Stimulated activated CD8-positive, alpha-beta memory T cell treated with anti-CD3 and anti-CD28 coated beads, Interleukin-15, amount 100 ng/mL, for 24 hours (primary cell): Measurements from ENCODE around the gene EOGT.

Source experiments
- DNase-seq: peaks from one replicate; pipeline ENCODE4 v3.0.0-alpha.2; 2020; ENCODE audit warnings: low read depth

Gene EOGT

GRCh38 chr3:69008980-69009379, 4.5 kb downstream of the EOGT start:
- DNase-seq, result no peak

DNA sequence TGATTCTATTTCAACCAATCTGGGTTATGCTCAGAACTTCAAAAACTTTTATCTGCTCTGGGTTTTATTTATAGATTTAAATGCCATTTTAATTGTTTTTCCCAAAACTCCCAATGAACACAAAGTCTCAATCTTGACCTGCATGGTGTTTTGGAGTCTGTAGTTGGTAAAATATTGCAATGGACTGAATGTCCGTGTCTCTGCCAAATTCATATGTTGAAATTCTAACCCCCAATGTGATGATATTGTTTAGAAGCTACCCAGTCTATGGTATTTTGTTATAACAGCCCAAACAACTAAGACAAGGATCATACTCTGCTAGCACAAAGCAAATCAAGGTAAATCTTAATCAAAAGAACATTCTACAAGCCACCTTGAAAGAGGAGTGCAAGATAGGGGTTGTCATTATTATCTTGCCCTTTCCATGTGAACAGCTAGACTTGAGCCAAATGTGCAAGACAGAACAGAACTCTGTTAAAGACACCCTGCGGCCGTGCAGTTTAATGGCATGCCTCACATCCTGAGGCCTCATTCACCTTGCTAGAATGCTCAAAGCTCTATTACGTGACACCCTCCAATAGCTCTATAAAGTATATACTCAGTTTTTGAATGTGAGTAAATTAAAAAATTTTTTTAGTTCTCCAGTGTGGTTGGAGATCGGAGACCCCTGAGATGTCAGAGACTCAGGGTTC, 7.5 kb downstream of the EOGT start:
- DNase-seq, result no peak

DNA sequence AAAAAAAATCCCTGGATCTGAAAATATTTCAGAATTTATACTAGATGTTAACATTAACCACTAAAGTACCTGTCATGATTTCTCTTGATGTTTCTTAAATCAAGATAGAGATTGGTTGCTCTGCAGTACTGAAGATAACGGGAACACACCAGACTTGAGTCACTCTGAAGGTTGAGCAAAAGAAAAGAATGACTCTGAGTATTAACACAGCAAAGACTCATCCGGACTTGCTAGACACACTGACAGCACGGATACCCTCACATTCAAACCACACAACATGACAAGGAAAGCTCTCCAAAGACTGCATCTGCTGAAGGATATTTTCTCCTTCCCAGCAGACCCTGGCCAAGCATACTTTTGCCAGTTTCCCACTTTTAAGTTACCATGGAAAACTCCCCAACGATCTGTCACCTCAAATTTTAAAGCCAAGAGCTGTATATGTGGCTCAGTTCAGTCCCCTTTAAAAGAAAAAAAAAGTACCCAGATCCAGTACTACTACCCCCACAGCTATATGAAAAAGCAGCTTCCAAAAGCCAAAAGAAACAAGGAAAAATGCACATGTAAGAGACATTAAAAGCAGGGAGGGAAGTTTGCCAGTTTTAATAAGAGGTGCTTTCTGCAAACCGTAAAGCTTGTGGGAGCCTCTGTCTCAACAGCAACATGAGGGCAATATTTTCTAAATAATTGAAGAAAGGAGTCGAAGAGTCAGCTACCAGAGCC, 8.3 kb downstream of the EOGT start:
- no peak for DNase-seq

DNA sequence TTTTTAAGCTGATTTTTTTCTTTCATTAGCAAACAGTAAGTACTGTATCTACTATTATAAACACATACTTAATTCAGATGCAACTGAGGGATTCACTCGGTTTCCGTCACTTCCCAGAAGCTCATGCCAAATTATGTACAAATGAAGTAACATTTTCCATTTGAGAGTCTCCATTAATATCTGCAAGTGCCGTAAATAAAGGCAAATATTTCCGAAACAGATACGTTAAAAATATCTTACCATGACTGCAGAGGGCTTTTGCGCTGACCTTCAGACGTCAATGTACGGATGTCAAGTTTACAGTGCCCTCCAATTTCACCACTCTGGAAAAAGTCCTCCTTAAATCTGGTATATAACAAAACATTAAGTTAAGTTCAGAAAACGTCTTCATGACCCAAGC, 9.3 kb downstream of the EOGT start:
- DNase-seq, result no peak

DNA sequence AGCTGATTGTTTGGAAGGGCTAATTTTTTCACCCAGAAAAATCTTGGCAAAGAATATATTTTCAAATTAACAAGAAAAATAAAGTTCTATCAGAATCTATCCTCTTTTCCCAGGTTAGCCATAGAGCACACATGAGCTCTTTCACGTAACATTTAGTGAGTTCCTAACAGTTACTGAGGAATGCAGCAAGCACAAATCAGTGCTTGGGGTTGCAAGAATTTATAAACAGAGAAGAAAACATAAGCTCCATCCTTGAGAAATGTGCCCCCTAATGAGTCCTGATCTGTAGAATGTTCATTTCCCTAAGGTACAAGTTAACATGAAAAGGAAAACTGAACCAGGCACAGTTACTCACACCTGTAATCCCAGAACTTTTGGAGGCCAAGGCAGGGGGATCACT, 13.9 kb downstream of the EOGT start:
- no peak for DNase-seq

GRCh38 chr3:68999158-68999557, 14.3 kb downstream of the EOGT start:
- DNase-seq, result no peak

DNA sequence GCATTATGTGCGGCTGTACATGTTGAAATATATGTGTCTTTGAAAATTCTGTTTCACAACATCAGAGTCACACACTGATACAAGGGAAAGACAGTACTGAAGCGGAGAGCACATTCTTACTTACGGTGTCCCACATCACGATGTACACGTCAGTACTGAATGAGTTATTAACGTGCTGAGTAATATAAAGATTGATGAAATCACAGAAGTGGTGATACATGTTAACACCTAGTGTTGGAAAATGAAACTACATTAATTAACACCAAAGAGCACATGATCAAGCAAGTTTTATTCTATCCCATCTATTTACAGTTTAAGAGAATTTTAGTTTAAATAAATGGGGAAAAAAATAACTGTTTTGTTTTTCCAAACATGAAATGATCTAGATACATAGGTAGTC, 15.6 kb downstream of the EOGT start:
- no peak for DNase-seq

GRCh38 chr3:68996356-68996995, 17.0 kb downstream of the EOGT start:
- DNase-seq, result no peak

DNA sequence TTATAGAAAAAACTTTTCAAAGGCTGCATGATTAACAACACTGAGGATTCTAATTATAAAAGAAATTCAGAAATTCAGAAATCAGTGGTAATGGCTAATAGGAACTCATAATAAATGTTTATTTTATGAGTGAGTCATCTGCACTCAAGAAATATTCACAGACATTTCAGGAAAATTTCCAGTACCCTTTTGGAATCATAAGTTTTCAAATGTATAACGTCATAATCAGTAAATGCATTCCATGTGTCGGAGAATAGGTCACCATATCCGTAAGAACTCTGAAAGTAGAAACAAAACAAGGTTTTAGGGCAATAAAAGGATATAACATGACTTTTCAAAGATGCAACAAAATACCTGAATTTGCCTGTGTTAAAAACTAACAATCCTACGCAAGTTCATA, 24.7 kb downstream of the EOGT start:
- DNase-seq, result no peak

DNA sequence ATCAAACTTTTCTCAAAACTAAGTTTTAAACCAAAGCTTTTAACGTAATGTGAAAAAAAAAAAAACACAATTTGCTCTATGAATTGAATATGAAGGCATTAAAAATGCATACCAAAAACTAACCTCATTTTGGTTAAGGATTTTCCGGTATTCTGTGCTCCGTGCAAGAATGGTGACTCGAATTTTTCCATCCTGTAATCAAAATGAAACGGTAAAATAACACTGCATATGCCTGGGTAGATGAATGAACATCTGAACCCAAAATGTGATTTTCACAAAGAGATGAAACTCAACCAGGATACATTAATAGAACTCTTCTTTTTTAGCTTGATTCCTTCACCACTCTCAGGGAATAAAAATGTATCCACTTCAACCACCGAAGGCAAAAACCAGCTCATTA, 26.2 kb downstream of the EOGT start:
- no peak for DNase-seq

DNA sequence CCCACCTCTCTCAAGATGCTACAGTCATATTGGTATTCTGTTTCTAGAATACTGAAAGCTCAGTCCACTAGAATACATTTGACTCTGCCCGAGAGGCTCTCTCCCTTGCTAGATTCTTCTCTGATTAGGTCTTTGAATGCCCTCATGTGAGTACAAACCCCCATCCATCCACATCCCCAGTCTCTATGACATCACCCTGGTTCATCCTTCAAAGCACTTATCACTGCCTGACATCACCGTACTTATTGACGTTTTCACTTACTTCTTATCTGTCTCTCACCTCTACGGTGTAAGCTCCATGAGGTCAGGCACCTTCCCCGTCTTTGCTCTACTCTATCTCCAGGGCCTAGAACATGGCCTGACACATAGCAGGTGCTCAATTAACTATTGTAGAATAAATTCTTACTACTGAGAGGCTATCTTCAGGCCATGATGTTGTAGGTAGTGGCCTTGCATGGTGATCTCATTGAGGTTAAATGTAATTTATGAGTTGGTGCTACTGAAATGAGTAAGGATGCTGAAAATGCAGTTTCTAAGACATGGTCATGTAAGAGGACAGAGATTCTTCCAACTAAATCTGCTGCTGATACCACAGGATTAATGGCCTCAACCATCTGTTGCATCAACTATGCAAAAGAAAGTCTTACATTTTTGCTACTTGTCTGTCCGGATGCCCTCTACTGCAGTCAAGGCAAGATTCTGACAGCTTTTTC, 26.8 kb downstream of the EOGT start:
- DNase-seq, result no peak

- no peak for DNase-seq
These were observed 28.2 kb downstream of the EOGT start for GRCh38 chr3:68985146-68985790.

DNA sequence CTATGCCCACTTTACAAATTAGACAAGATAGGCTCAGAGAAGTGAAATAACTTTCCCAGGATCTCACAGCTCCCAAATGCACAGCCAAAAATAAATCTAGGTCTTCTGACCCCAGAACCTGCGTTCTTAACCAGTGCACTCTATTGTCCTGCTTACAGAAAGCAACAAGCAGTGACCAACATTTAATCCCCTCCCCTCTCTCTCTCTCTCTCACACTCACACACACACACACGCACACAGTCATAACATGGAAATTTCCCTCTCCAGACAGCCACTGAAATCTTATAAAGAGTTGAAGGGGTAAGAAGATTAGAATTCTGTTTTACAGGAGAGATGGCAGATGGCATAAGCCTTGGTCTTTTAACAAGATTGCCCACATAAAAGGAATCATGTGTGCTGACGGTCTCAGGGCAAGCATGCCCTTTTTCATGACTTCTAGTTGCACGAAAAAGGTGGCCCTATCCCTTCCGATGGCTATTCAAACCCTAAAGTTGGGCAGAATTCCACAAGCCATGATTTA, 29.4 kb downstream of the EOGT start:
- no peak for DNase-seq

GRCh38 chr3:68977486-68978167, 35.9 kb downstream of the EOGT start:
- no peak for DNase-seq

- no peak for DNase-seq
These were observed 38.8 kb downstream of the EOGT start for GRCh38 chr3:68974711-68975110.

DNA sequence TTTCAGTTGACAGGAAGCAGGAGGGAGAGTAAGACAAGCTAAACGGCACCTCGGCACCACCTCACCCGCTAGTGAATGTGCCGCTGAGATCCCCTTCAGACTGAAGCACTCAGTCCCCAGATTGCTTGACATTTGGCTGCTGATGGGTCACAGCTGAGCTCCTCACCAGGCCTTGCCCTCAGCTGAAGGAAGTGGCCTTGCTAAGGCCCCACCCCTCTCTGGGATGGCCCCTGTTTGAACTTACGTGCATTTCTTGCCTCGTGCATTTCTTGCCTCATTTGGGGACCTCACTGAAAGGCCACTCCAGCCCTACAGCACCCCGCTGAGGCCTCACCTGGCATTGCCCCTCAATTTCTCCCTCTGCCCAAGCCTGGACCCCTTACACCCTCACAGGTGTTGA, 39.8 kb downstream of the EOGT start:
- DNase-seq, result no peak

DNA sequence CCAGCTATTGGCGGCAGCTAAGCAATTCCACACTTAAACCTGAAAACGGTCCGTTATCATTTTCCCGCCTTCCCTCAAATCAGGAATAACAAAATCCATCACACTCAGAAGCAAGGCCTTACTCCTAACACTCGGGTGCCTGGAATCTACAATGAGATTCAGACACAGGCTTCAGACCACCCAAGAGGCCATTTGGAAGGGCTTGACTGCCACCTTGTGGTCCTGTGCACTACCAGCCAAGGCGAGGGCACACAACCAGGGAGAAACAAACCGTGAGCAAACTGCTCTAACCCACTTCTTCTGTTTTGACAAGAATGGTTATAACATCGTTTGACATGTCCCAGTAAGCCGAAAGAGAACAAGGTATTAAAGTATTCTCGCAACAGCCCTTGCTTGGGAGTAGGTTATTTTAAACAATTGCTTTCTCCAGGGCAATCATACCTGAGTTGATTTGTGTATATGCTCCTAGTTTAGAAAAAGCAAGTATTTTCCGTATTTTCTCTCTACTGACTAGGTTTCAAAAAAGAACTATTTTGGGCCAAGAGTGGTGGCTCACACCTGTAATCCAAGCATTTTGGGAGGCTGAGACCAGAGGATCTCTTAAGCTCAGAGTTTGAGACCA, 41.0 kb downstream of the EOGT start:
- peak; percentile 14 for DNase-seq

DNA sequence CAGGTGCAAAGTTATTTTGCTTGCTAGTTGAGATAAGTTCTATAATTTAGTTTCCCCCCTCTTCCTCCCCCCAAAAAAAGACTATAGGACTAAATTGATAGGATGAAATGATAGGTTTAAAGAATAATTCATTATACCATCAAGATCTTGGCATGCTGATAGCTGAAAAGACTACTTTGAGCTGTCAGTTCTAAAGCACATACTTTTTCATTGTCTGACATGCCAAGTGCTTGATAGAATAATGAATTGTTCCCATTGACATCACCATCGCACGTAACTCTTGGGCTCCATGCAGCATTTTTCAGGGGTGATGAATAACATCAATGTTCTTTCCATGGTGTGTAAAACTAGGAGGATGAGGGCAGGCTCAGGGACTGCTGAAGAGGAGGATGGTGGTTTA, 48.8 kb downstream of the EOGT start:
- no peak for DNase-seq

DNA sequence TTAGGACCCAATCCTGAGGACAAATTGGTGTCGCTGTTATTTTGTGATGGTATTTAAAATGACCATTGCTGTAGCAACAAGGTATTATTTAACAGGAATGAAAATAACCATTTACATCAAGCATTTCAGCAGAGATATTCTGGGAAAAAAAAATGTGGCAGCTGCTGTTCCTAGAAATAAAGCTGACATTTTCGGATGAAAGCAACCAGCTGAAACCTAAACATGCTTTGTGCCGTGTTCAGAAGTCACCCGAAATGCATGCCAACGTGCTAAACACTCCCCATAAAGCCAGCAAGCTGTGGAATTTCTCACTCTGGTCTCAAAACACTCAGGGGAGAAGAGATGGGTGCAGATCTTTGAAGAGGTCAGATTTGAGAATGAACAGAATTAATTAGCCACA, 49.6 kb downstream of the EOGT start:
- no peak for DNase-seq

- no peak for DNase-seq
These were observed 50.1 kb downstream of the EOGT start for GRCh38 chr3:68963376-68963775.

DNA sequence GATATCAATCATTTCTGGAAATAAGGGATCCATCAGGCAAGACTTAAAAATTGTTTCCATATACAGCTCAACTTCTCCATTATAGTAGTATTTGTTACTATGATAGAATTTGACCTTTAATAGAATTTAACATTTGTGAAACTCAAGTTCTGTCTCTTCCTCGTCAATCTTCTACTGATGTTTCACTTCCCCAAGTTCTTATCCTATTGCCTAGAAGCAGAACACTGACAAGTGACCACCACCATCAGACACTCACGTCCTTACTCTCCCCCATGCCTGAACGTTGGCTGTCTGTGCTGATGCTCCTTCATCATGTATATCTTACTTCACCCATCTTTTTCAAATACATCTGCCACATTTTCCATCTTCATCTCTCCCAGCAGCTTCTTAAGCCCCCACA, 54.6 kb downstream of the EOGT start:
- DNase-seq, result no peak
